UCSD-AML1 (cell line): ENCODE results near the gene SCP2D1.

Experiments
- DNase-seq: peaks from one replicate; lab custom pipeline; 2025; ENCODE audit not compliant: unreplicated experiment; lab: John Stamatoyannopoulos, UW

Gene SCP2D1

GRCh38 chr20:18811904-18812303, 1.7 kb upstream of the SCP2D1 start:
- DNase-seq, result no peak

DNA sequence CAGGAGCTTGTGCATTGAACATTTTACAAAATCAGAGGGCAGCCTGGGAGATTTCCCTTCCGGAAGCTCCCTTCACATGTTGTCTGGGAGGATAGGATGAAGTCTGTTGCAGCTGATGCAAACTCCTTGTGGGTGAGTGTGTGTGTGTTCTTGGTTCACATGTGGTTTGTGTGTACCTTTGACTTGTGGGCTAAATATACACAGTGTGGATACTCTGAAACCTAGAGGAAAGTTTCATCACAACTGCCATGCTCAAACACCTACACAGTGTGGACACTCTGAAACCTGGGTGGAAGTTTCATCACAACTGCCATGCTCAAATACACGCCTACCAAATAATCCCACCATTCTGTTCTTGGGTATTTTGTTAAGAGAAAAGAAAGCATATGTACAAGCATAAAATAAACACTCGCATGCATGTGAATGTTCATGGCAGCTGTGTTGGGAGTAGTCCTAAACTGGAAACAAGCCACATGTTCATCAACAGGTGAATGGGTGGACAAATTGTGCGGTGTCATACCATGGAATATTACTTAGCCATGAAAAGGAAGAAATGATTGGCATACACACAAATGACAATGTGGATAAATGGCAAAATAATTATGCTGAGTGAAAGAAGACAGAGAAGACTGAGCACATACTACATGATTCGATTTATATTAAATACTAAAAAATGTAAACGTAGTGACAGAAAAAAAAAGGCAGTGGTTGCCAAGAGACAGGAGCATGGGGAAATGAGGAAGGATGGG, 1.8 kb downstream of the SCP2D1 start:
- no peak for DNase-seq

DNA sequence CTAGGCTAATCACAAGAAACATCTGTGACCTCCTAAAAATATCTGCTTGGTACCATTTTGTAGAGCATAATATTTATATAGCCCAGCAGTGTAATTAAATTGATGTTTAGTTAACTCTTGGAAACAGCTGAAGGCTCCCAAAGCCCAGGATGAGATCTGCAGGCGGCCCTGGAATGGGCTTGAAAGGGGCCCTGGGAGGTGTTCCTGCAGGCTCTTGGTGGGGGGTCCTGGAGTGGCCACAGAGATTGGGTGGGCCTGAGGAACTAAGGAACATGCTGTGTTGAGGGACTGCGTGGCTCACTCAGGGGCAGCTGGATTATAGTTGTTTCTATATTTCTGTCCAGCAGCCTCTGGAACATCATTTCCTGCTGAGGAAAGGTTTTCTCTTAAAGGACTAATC, 9.2 kb downstream of the SCP2D1 start:
- DNase-seq, result no peak

GRCh38 chr20:18831830-18832499, 18.4 kb downstream of the SCP2D1 start:
- no peak for DNase-seq

DNA sequence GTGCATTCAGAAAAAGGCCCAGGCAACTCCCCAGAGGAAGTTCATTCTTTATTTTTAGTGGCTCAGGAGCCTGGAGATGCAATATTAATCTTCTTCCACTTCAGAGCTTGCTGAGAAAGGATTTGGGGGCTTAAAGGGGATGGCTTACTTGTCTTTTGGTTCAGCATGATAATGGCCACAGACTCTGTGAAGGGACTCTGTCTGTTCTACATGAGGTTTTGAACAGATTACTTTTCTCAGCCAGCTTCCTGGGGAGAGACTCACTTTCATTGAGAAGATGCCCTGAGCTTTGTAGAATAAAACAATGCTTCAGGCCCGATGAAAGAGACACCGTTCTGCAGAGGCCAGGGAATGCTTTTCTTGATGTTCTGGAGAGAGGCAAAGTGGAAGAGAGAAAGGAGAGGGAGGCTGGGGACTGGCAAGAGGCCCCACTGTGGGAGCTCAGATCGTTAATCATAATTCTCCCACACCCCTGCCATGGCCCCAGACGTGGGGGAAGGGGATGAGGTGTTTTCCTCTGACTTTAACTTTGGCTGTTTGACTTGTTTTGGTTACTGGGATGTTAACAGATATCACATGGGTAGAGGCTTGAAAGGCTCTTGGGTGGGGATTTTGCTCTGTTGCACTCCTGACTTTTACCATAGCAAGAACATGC, 19.1 kb downstream of the SCP2D1 start:
- DNase-seq, result no peak

- DNase-seq, result no peak
These were observed 22.1 kb downstream of the SCP2D1 start for GRCh38 chr20:18835466-18836256.

GRCh38 chr20:18837718-18838117, 24.1 kb downstream of the SCP2D1 start:
- no peak for DNase-seq

DNA sequence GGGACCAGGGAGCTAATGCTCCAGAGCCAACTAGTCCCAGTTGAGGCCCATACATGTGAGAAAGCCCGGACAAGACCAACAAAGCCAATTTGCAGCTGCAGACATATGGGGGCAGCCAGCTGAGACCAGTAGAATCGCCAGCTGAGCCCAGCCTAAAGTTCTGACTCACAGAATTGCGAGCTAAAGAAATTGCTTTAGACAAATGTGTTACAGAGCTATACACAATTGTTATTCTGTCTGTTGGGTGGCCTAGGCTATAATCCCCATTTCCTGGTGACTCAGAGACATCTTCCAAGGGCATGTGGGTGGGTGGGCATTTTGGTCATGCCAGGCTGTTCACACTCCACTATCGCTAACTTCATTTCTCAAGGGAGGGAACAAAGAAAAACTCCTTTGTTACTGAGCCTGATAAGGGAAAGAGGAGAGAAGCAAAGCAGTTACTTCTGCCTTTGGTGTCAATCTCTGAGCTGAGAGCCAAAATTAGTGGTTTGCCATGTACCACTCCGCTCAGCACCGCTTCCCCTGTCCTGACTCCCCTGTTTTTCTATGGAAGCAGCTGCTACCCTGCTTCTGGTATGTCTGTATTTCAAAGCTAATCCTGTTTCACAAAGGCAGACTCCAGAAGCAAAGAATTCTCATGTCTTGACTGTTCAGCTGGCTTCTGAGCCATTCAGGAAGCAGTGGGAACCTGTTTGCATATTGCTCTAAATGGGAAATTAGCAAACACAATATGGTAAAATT, 26.1 kb downstream of the SCP2D1 start:
- DNase-seq, result no peak

DNA sequence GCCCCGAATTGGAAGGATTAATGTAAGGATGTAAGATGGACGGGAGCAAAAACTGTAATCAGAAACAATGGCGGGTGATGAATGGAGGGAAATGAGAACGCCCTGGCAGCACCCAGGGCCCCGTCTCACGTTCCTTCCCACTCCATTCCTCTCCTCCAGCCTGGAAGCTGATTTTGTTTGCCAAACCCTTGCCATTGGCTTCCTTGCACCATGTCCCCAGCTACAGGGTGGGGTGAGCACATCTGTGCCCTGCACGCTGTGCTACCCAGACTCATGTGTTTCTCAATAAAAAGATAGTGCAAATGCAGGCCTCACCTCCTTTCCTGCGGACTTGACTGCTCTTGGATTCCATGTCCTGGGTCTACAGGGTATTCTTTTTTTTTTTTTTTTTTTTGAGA, 26.7 kb downstream of the SCP2D1 start:
- no peak for DNase-seq

DNA sequence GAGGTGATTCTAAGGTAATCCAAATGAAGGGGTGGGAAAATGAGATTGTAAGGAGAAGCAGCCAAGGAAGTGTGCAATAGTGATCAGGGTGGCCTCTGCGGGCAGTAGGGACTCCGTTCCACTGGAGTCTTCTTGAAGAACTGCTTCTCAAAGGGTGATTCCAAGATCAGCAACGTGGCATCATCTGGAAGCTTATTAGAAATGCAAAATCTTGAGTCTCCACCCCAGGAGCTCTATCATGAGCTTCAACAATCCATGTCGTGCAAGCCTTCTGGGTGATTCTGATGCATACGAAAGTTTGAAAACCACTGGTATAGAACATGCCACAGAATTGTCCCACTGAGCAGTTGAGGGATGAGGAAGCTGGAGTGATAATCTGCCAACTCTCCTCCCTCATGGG, 31.4 kb downstream of the SCP2D1 start:
- DNase-seq, result no peak

- no peak for DNase-seq
These were observed 33.7 kb downstream of the SCP2D1 start for GRCh38 chr20:18847226-18847755.

- no peak for DNase-seq
These were observed 35.5 kb downstream of the SCP2D1 start for GRCh38 chr20:18849131-18849530.

- no peak for DNase-seq
These were observed 38.0 kb downstream of the SCP2D1 start for GRCh38 chr20:18851629-18852028.

GRCh38 chr20:18852318-18852717, 38.7 kb downstream of the SCP2D1 start:
- DNase-seq, result no peak

DNA sequence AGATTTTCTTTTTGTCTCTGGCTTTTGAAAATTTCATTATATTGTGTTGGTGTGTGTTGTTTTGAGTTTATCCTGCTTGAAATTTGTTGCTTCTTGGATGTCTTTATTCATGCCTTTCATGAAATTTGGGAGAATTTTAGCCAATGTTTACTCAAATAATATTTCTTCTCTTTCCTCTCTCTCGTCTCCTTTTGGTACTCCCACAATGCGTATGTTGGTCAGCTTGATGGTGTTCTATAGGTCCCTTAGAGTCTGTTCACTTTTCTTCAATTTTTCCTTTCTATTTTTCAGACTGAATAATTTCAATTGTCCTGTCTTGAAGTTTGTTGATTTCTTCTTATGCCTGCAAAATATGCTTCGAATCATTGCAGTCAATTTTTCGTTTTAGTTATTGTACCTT, 39.6 kb downstream of the SCP2D1 start:
- no peak for DNase-seq

GRCh38 chr20:18853946-18854646, 40.5 kb downstream of the SCP2D1 start:
- DNase-seq, result no peak

- DNase-seq, result no peak
These were observed 42.3 kb downstream of the SCP2D1 start for GRCh38 chr20:18855882-18856281.

- DNase-seq, result no peak
These were observed 43.3 kb downstream of the SCP2D1 start for GRCh38 chr20:18856873-18857272.

- no peak for DNase-seq
These were observed 44.1 kb downstream of the SCP2D1 start for GRCh38 chr20:18857640-18858039.

GRCh38 chr20:18858816-18859215, 45.2 kb downstream of the SCP2D1 start:
- no peak for DNase-seq
